Epithelial cell of prostate (primary cell): ENCODE measurements around the gene GDE1.
A peak's percentile ranks its signal among the peaks of the same experiment; 100 is the strongest.

ENCODE experiments used
- DNase-seq: peaks from one replicate; pipeline ENCODE4 v3.0.0-alpha.2; 2011; ENCODE audit warnings: low read depth, low spot score
- H3K27ac ChIP-seq: fragments of 450-650 bp; 2 replicates; pipeline ENCODE4 v1.5.1; 2017; ENCODE audit warnings: mild to moderate bottlenecking

The GDE1 gene

GRCh38 chr16:19524616-19525384 is 2.9 kb upstream of the GDE1 start:
- peak overlapping the region; percentile 32 for H3K27ac ChIP-seq
- no peak for DNase-seq

GRCh38 chr16:19524356-19524615 is 2.4 kb upstream of the GDE1 start:
- DNase-seq, result no peak
- H3K27ac ChIP-seq, result peak overlapping the region; percentile 32

- H3K27ac ChIP-seq, result peak within 1 kb of the TSS; percentile 32
- DNase-seq, result peak; percentile 80
Observed at GRCh38 chr16:19523559-19524355, 1.9 kb upstream of the GDE1 start, which contains the start of gene CCP110. Gene CCP110, plus strand, starts transcription at chr16:19523942. Its CDS starts 3,940 bp downstream, at chr16:19527882.

- no peak for DNase-seq
- H3K27ac ChIP-seq, result no peak overlapping the region
Observed at GRCh38 chr16:19523184-19523558, 1.3 kb upstream of the GDE1 start.

GRCh38 chr16:19522760-19523159 is 862 bp upstream of the GDE1 start:
- DNase-seq, result no peak
- no peak overlapping the region for H3K27ac ChIP-seq

GRCh38 chr16:19522397-19522732 is 467 bp upstream of the GDE1 start:
- peak overlapping the region; percentile 79 for H3K27ac ChIP-seq
- DNase-seq, result no peak

GRCh38 chr16:19520861-19521331 is 1.0 kb downstream of the GDE1 start:
- peak; percentile 27 for DNase-seq
- H3K27ac ChIP-seq, result peak overlapping the region; percentile 79

GRCh38 chr16:19518388-19518787 is 3.5 kb downstream of the GDE1 start:
- peak overlapping the region; percentile 27 for H3K27ac ChIP-seq
- no peak for DNase-seq

GRCh38 chr16:19517424-19518089 is 4.3 kb downstream of the GDE1 start:
- peak overlapping the region; percentile 27 for H3K27ac ChIP-seq
- peak; percentile 82 for DNase-seq

GRCh38 chr16:19515757-19516156 is 6.1 kb downstream of the GDE1 start:
- H3K27ac ChIP-seq, result no peak overlapping the region
- no peak for DNase-seq

GRCh38 chr16:19513377-19514053 is 8.4 kb downstream of the GDE1 start:
- DNase-seq, result no peak
- no peak overlapping the region for H3K27ac ChIP-seq

- DNase-seq, result no peak
- H3K27ac ChIP-seq, result no peak overlapping the region
Observed at GRCh38 chr16:19512297-19512696, 9.6 kb downstream of the GDE1 start.

GRCh38 chr16:19507867-19508266 is 14.0 kb downstream of the GDE1 start:
- no peak for DNase-seq
- H3K27ac ChIP-seq, result no peak overlapping the region

GRCh38 chr16:19506965-19507364 is 14.9 kb downstream of the GDE1 start:
- no peak overlapping the region for H3K27ac ChIP-seq
- no peak for DNase-seq

- DNase-seq, result no peak
- no peak overlapping the region for H3K27ac ChIP-seq
Observed at GRCh38 chr16:19505600-19506303, 16.1 kb downstream of the GDE1 start.

- no peak for DNase-seq
- H3K27ac ChIP-seq, result no peak overlapping the region
Observed at GRCh38 chr16:19503461-19504075, 18.3 kb downstream of the GDE1 start.

- DNase-seq, result no peak
- H3K27ac ChIP-seq, result no peak overlapping the region
Observed at GRCh38 chr16:19502395-19503131, 19.3 kb downstream of the GDE1 start.

- DNase-seq, result peak; percentile 27
- H3K27ac ChIP-seq, result peak overlapping the region; percentile 34
Observed at GRCh38 chr16:19499481-19499880, 22.4 kb downstream of the GDE1 start.

- DNase-seq, result peak; percentile 27
- peak overlapping the region; percentile 34 for H3K27ac ChIP-seq
Observed at GRCh38 chr16:19499006-19499405, 22.9 kb downstream of the GDE1 start.
